Ascending aorta (tissue), 2 donors: Measurements from ENCODE around the gene OOSP1. TPM values are rescaled to one million over a fixed set of nuclear protein-coding genes. Genes with fewer than 3 reads are reported as not detected.

Source experiments
- DNase-seq, 2 donors: peaks; one replicate each; pipeline ENCODE4 v3.0.0-alpha.2; 2019; ENCODE audit warnings: low spot score in 2 of 2
- H3K27ac ChIP-seq, 2 donors: fragments of 200-600 bp; sonication (generic); one replicate each; pipeline ENCODE4 v1.5.1; 2016 to 2017; ENCODE audit warnings: mild to moderate bottlenecking in 1 of 2
- H3K27me3 ChIP-seq: fragments of 200-600 bp; sonication (generic); one replicate; pipeline ENCODE4 v1.5.1; 2017
- H3K36me3 ChIP-seq, 2 donors: fragments of 200-600 bp; sonication (generic); one replicate each; pipeline ENCODE4 v1.5.1; 2016
- H3K4me1 ChIP-seq, 2 donors: fragments of 200-600 bp; sonication (generic); one replicate each; pipeline ENCODE4 v1.5.1; 2016 to 2017; ENCODE audit warnings: mild to moderate bottlenecking in 1 of 2
- H3K4me3 ChIP-seq, 2 donors: fragments of 200-600 bp; sonication (generic); one replicate each; pipeline ENCODE4 v1.5.1; 2016 to 2017; ENCODE audit warnings: mild to moderate bottlenecking in 1 of 2
- H3K9me3 ChIP-seq, 2 donors: fragments of 200-600 bp; sonication (generic); one replicate each; pipeline ENCODE4 v1.5.1; 2016
- CTCF ChIP-seq, 3 experiments: fragments of 200-600 bp in 2 of 3; fragments of 450-650 bp in 1 of 3; sonication (generic) in 2 of 3; IDR thresholded peaks; one replicate each; pipeline ENCODE4 v1.5.1; 2016 to 2019; ENCODE audit warnings: antibody characterized with exemption in 3 of 3, mild to moderate bottlenecking in 1 of 3, moderate library complexity in 1 of 3
- intact Hi-C: fragments of 100-400 bp; cut with DNase I; formaldehyde crosslinking; loops from one replicate; pipeline ENCODE4 v1.15.1; 2023
- total RNA-seq: library from RNA; depleted of rRNA; stranded (reverse); fragments of >200 nt; gene quantifications from one replicate; pipeline ENCODE4 v1.1.0, GENCODE V29; 2016

The OOSP1 gene
- total RNA-seq, 1 donor from 2014 or later, result not detected

- H3K9me3 ChIP-seq, result no peaks in the 10 kb centered on the region
- no peak for TF ChIP-seq CTCF (IDR thresholded peaks at IDR 0.05)
- no peaks in the 10 kb centered on the region for H3K4me1 ChIP-seq
- H3K4me3 ChIP-seq, result no peak overlapping the region
- DNase-seq, result no peak
- H3K27me3 ChIP-seq, result no peaks in the 10 kb centered on the region
- no peaks in the 10 kb centered on the region for H3K36me3 ChIP-seq
- intact Hi-C loops, result no loop called here
- H3K27ac ChIP-seq, result no peak overlapping the region
These were observed 54.2 kb downstream of the OOSP1 start for GRCh38 chr11:59992425-59992824.

- H3K4me3 ChIP-seq, result no peak overlapping the region
- no peaks in the 10 kb centered on the region for H3K4me1 ChIP-seq
- DNase-seq, result no peak
- H3K27ac ChIP-seq, result no peak overlapping the region
- no peaks in the 10 kb centered on the region for H3K36me3 ChIP-seq
- no peaks in the 10 kb centered on the region for H3K27me3 ChIP-seq
- intact Hi-C loops, result no loop called here
- H3K9me3 ChIP-seq, result no peaks in the 10 kb centered on the region
- TF ChIP-seq CTCF (IDR thresholded peaks at IDR 0.05), result no peak
These were observed 59.6 kb downstream of the OOSP1 start for GRCh38 chr11:59997800-59998199.

DNA sequence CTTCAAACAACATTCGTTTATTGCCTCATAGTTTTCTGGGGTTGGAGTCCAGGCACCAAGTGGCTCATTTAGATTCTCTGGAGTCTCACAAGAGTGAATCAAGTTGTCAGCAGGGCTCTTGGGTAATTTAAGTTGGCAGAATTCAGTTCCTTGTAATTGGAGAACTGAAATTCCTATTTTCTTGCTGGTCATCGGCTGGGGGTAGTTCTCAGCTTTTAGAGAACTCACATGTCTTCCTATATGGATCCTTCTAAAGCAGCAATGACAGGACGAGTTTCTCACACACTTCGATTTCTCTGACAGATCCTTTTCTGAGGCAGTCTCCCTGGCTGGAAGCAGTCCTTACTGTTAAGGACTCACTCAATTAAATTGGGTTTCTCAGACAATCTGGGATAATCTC, 61.5 kb downstream of the OOSP1 start:
- Histone ChIP-seq H3K27ac (no peak overlapping the region), H3K4me3 (no peak overlapping the region), H3K9me3 (no peaks in the 10 kb centered on the region), H3K27me3 (no peaks in the 10 kb centered on the region), H3K36me3 (no peaks in the 10 kb centered on the region), H3K4me1 (no peaks in the 10 kb centered on the region)
- no peak for TF ChIP-seq CTCF (IDR thresholded peaks at IDR 0.05)
- intact Hi-C loops, result no loop called here
- DNase-seq, result no peak

GRCh38 chr11:60003729-60004128, 65.5 kb downstream of the OOSP1 start:
- no peaks in the 10 kb centered on the region for H3K27me3 ChIP-seq
- intact Hi-C loops, result no loop called here
- no peak for TF ChIP-seq CTCF (IDR thresholded peaks at IDR 0.05)
- no peak overlapping the region for H3K4me3 ChIP-seq
- H3K9me3 ChIP-seq, result no peaks in the 10 kb centered on the region
- DNase-seq, result no peak
- no peaks in the 10 kb centered on the region for H3K36me3 ChIP-seq
- H3K27ac ChIP-seq, result no peak overlapping the region
- no peaks in the 10 kb centered on the region for H3K4me1 ChIP-seq

- no peak for TF ChIP-seq CTCF (IDR thresholded peaks at IDR 0.05)
- no peak overlapping the region for H3K27ac ChIP-seq
- no peaks in the 10 kb centered on the region for H3K27me3 ChIP-seq
- no peaks in the 10 kb centered on the region for H3K4me1 ChIP-seq
- no peaks in the 10 kb centered on the region for H3K9me3 ChIP-seq
- intact Hi-C loops, result no loop called here
- no peak for DNase-seq
- H3K36me3 ChIP-seq, result no peaks in the 10 kb centered on the region
- no peak overlapping the region for H3K4me3 ChIP-seq
These were observed 67.1 kb downstream of the OOSP1 start for GRCh38 chr11:60005360-60005759.

Other genes starting within 250 kb of the OOSP1 start
- not detected for gene OR10V1, start 224.6 kb upstream of the OOSP1 start, total RNA-seq
- 18.0 TPM for gene STX3, start 183.1 kb upstream of the OOSP1 start, total RNA-seq
- gene MRPL16, start 127.7 kb upstream of the OOSP1 start, total RNA-seq, result 63.0 TPM
- gene CBLIF, start 92.9 kb upstream of the OOSP1 start, total RNA-seq, result 2.6 TPM
- not detected for gene TCN1, start 71.9 kb upstream of the OOSP1 start, total RNA-seq
- not detected for gene OOSP3, start 59.6 kb upstream of the OOSP1 start, total RNA-seq
- not detected for gene OOSP4A, start 25.6 kb downstream of the OOSP1 start, total RNA-seq
- not detected for gene OOSP4B, start 78.7 kb downstream of the OOSP1 start, total RNA-seq
- gene OOSP2, start 102.0 kb downstream of the OOSP1 start, total RNA-seq, result not detected
- gene MS4A3, start 118.2 kb downstream of the OOSP1 start, total RNA-seq, result not detected
- not detected for gene MS4A2, start 150.2 kb downstream of the OOSP1 start, total RNA-seq
- gene MS4A6A, start 244.7 kb downstream of the OOSP1 start, total RNA-seq, result 35.0 TPM